ENCODE results near the gene IFI6.

The IFI6 gene

DNA sequence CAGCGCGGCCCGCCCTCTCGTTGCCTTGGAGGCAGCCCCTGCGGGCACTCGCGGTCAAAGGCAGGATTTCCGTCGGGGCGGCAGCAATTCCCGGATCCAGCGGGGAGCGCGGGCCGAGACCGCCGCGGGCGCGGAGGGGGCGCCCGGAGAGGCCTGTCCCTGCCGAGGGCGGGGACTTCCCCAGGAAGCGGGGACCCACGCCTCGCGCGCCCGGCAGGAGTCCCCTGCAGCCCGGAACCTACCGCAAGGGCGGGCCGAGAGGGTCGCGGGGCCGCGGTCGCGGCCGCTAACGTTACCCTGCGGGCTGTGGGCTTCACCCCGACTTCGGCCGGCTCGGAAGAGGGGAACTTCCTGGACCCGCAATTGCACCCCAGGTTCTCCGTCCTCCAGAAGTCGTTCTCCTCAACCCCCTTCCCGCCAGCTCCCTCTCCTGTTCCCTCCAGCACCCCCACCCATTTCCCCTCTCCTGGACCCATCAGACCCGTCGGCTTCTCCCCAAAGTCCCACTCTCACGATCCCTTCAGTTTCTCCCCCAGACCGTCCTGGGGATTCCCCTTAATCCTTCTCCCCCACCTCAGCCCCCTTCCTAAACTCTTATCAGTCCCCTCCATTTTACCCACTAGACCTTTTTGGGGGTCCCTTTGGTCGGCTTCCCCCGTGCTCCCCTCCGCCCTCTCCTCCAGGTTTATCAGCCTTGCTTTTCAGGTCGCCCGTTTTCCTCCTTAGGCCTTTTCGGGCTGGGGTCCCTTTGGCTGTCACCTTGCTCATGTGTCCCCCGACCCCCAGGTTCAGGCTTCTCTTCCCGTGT is 37.6 kb downstream of the IFI6 start:
- H3K9me2 ChIP-seq (ENCODE audit: low read depth, low read length), result no peaks in the 10 kb centered on the region
- peak overlapping the region; percentile 30 for H3K4me2 ChIP-seq (ENCODE audit: low read length)
- no peaks in the 10 kb centered on the region for H4K20me1 ChIP-seq (ENCODE audit: insufficient read depth, low read length)
- peak overlapping the region; percentile 23 for H3K4me3 ChIP-seq (ENCODE audit: low read depth, low read length, poor library complexity, severe bottlenecking)
- no peak overlapping the region for H2AFZ ChIP-seq (ENCODE audit: low read length)
- no peaks in the 10 kb centered on the region for H3K79me2 ChIP-seq (ENCODE audit: insufficient read depth, low read length)
- no peaks in the 10 kb centered on the region for H3K9me3 ChIP-seq (ENCODE audit: low read length)
- H3F3A ChIP-seq (ENCODE audit: insufficient read depth, low read length), result no peaks in the 10 kb centered on the region
- H3K36me3 ChIP-seq (ENCODE audit: insufficient read depth, low read length), result no peaks in the 10 kb centered on the region; the same call in 1 of the 2 replicates
- no peak for TF ChIP-seq EZH2 (IDR thresholded peaks at IDR 0.05; ENCODE audit: borderline replicate concordance, low read length)
- TF ChIP-seq, protein P1, sequence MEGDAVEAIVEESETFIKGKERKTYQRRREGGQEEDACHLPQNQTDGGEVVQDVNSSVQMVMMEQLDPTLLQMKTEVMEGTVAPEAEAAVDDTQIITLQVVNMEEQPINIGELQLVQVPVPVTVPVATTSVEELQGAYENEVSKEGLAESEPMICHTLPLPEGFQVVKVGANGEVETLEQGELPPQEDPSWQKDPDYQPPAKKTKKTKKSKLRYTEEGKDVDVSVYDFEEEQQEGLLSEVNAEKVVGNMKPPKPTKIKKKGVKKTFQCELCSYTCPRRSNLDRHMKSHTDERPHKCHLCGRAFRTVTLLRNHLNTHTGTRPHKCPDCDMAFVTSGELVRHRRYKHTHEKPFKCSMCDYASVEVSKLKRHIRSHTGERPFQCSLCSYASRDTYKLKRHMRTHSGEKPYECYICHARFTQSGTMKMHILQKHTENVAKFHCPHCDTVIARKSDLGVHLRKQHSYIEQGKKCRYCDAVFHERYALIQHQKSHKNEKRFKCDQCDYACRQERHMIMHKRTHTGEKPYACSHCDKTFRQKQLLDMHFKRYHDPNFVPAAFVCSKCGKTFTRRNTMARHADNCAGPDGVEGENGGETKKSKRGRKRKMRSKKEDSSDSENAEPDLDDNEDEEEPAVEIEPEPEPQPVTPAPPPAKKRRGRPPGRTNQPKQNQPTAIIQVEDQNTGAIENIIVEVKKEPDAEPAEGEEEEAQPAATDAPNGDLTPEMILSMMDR (IDR thresholded peaks at IDR 0.05; ENCODE audit: low read length), result no peak
- H3K27me3 ChIP-seq (ENCODE audit: insufficient read depth, low read length), result peaks cover 15% of the 10 kb centered on the region; the same call in 1 of the 2 replicates
- H3K9ac ChIP-seq (ENCODE audit: low read length), result no peak overlapping the region; the same call in 1 of the 2 replicates
- no peak overlapping the region for H3K27ac ChIP-seq (ENCODE audit: low read depth, low read length, poor library complexity, severe bottlenecking)
- H3K4me1 ChIP-seq (ENCODE audit: insufficient read depth, low read length, severe bottlenecking), result peaks cover 43% of the 10 kb centered on the region

DNA sequence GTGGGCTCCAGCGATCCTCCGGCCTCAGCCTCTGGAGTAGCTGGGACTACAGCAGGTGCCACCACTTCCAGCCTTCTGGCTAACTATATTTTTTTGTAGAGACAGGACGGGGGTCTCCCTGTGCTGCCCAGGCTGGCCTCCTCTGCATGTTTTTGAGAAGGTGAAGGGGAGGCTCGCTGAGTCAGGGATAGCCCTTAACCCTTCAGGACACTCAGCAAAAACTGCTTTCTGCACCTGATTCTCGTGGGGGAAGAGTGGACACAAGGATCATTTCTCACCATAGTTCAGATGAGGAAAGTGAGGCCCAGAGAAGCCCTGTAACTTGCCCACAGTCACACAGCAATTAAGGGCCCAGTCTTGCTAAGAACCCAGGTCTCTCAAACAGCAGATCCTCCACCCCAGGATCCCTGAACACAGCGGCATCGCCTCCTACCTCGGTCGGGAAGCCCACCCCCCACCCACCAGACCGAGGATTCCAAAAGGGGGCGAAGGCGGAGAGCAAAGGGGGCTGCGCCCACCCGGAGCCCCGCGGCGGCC is 38.3 kb downstream of the IFI6 start:
- Histone ChIP-seq H3K36me3 (ENCODE audit: insufficient read depth, low read length) (no peaks in the 10 kb centered on the region; the same call in 1 of the 2 replicates), H3K27me3 (ENCODE audit: insufficient read depth, low read length) (peaks cover 15% of the 10 kb centered on the region; the same call in 1 of the 2 replicates), H3K9me3 (ENCODE audit: low read length) (no peaks in the 10 kb centered on the region), H3K4me3 (ENCODE audit: low read depth, low read length, poor library complexity, severe bottlenecking) (peak overlapping the region; percentile 23), H3K27ac (ENCODE audit: low read depth, low read length, poor library complexity, severe bottlenecking) (no peak overlapping the region), H3K79me2 (ENCODE audit: insufficient read depth, low read length) (no peaks in the 10 kb centered on the region), H4K20me1 (ENCODE audit: insufficient read depth, low read length) (no peaks in the 10 kb centered on the region), H3K4me1 (ENCODE audit: insufficient read depth, low read length, severe bottlenecking) (peaks cover 46% of the 10 kb centered on the region), H3K9ac (ENCODE audit: low read length) (no peak overlapping the region; the same call in 1 of the 2 replicates), H3F3A (ENCODE audit: insufficient read depth, low read length) (no peaks in the 10 kb centered on the region), H3K4me2 (ENCODE audit: low read length) (peak overlapping the region; percentile 30), H2AFZ (ENCODE audit: low read length) (no peak overlapping the region), H3K9me2 (ENCODE audit: low read depth, low read length) (no peaks in the 10 kb centered on the region)
- TF ChIP-seq, protein P1 (IDR thresholded peaks at IDR 0.05; ENCODE audit: low read length), result no peak
- TF ChIP-seq EZH2 (IDR thresholded peaks at IDR 0.05; ENCODE audit: borderline replicate concordance, low read length), result no peak

DNA sequence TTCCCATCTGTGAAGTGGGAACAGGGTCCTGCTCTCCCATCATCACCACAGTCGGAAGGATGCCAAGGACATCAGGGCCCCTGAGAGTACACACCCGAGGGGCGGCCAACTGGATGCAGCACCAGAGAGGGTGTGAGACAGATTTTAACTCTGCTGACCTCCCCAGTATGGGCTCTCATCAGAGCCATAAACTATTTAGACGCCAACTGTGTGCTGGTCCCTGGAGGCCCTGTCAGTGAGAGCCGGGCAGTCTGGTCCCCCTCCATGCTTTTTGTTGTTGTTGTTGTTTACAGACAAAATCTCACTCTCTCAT is 38.7 kb downstream of the IFI6 start:
- TF ChIP-seq, protein P1 (IDR thresholded peaks at IDR 0.05; ENCODE audit: low read length), result no peak
- TF ChIP-seq EZH2 (IDR thresholded peaks at IDR 0.05; ENCODE audit: borderline replicate concordance, low read length), result no peak
- no peaks in the 10 kb centered on the region for H3K9me3 ChIP-seq (ENCODE audit: low read length)
- no peaks in the 10 kb centered on the region; the same call in 1 of the 2 replicates for H3K36me3 ChIP-seq (ENCODE audit: insufficient read depth, low read length)
- no peak overlapping the region for H3K9ac ChIP-seq (ENCODE audit: low read length)
- H3K27ac ChIP-seq (ENCODE audit: low read depth, low read length, poor library complexity, severe bottlenecking), result no peak overlapping the region
- no peaks in the 10 kb centered on the region for H3K9me2 ChIP-seq (ENCODE audit: low read depth, low read length)
- no peaks in the 10 kb centered on the region for H3K79me2 ChIP-seq (ENCODE audit: insufficient read depth, low read length)
- no peak overlapping the region for H3K4me2 ChIP-seq (ENCODE audit: low read length)
- H3F3A ChIP-seq (ENCODE audit: insufficient read depth, low read length), result no peaks in the 10 kb centered on the region
- H3K4me3 ChIP-seq (ENCODE audit: low read depth, low read length, poor library complexity, severe bottlenecking), result no peak overlapping the region
- H2AFZ ChIP-seq (ENCODE audit: low read length), result no peak overlapping the region
- H3K27me3 ChIP-seq (ENCODE audit: insufficient read depth, low read length), result peaks cover 15% of the 10 kb centered on the region; the same call in 1 of the 2 replicates
- no peaks in the 10 kb centered on the region for H4K20me1 ChIP-seq (ENCODE audit: insufficient read depth, low read length)
- H3K4me1 ChIP-seq (ENCODE audit: insufficient read depth, low read length, severe bottlenecking), result peaks cover 50% of the 10 kb centered on the region
